GM06990 (cell line): ENCODE measurements around the gene IGFBP4.
"Not testable (repeated sequence)": the region's sequence is repeated elsewhere in the genome, so short reads cannot be mapped to it uniquely, and the experiment has no call there.

Source experiments
- DNase-seq: peaks from one replicate; pipeline ENCODE4 v3.0.0-alpha.2; 2011; ENCODE audit not compliant: insufficient read length; ENCODE audit errors: extremely low read depth
- H3K27me3 ChIP-seq: replicated peaks from 2 replicates; pipeline ENCODE4 v1.6.0; 2011; ENCODE audit warnings: low read length; ENCODE audit not compliant: control insufficient read depth, insufficient read depth
- H3K36me3 ChIP-seq: 2 replicates; pipeline ENCODE4 v1.5.1; 2011; ENCODE audit warnings: low read length; ENCODE audit not compliant: control insufficient read depth, insufficient read depth
- H3K4me3 ChIP-seq: replicated peaks from 2 replicates; pipeline ENCODE4 v1.5.1; 2011; ENCODE audit warnings: low read depth, mild to moderate bottlenecking, control low read depth, low read length
- CTCF ChIP-seq: IDR thresholded peaks from 2 replicates; pipeline ENCODE4 v1.5.1; 2011; ENCODE audit warnings: low read length, control low read depth, mild to moderate bottlenecking, inconsistent platforms; ENCODE audit not compliant: insufficient read depth, poor library complexity, severe bottlenecking

Gene IGFBP4

GRCh38 chr17:40410082-40410481 is 33.2 kb upstream of the IGFBP4 start:
- Histone ChIP-seq H3K36me3 (peaks cover 2% of the 10 kb centered on the region), H3K4me3 (no peak overlapping the region), H3K27me3 (no peaks in the 10 kb centered on the region)
- TF ChIP-seq CTCF: no peak
- DNase-seq: no peak

GRCh38 chr17:40411821-40412220 is 31.4 kb upstream of the IGFBP4 start:
- no peak for DNase-seq
- TF ChIP-seq CTCF: no peak
- peaks cover 2% of the 10 kb centered on the region for H3K36me3 ChIP-seq
- H3K4me3 ChIP-seq: no peak overlapping the region
- no peaks in the 10 kb centered on the region for H3K27me3 ChIP-seq

- DNase-seq: no peak
- no peak for TF ChIP-seq CTCF
- H3K27me3 ChIP-seq: no peaks in the 10 kb centered on the region
- H3K36me3 ChIP-seq: peaks cover 2% of the 10 kb centered on the region
- no peak overlapping the region for H3K4me3 ChIP-seq
These were observed 30.4 kb upstream of the IGFBP4 start for GRCh38 chr17:40412880-40413279.

GRCh38 chr17:40414312-40414711 is 28.9 kb upstream of the IGFBP4 start:
- H3K27me3 ChIP-seq, H3K36me3 ChIP-seq: not testable (repeated sequence)

GRCh38 chr17:40415390-40415789 is 27.9 kb upstream of the IGFBP4 start:
- H3K27me3 ChIP-seq: no peaks in the 10 kb centered on the region
- no peaks in the 10 kb centered on the region; the same call in 1 of the 2 replicates for H3K36me3 ChIP-seq
- no peak for DNase-seq
- TF ChIP-seq CTCF: peak; percentile 60
- H3K4me3 ChIP-seq: no peak overlapping the region

More at GRCh38 chr17:40414312-40414711, 28.9 kb upstream of the IGFBP4 start:
- not testable (repeated sequence) for H3K4me3 ChIP-seq, DNase-seq

- H3K36me3 ChIP-seq: no peaks in the 10 kb centered on the region
- H3K4me3 ChIP-seq: peak overlapping the region; percentile 80
- no peak for DNase-seq
- TF ChIP-seq CTCF: no peak
- no peaks in the 10 kb centered on the region for H3K27me3 ChIP-seq
These were observed 26.6 kb upstream of the IGFBP4 start for GRCh38 chr17:40416671-40417070.
